ENCODE measurements around the gene LAMA1.
A peak's percentile ranks its signal among the peaks of the same experiment; 100 is the strongest.

LAMA1 gene

DNA sequence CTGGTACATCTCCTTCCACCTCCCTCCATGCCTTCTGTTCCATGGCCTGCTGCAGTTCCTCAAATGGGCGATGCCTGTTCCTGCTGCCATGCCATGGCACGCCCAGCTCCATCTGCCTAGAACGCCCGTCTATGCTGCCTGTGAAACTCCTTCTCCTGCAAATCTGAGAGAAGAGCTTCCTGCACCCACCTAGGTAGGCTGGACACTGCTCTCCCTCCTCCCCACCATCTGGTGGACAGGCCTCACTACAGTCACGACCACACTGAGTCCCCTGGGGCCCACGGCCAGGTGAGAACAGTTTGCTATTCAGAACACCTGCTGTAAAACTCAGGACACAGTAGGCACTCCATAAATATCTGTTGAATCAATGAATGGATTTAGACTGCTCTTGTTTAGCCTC lies 92.4 kb downstream of the LAMA1 start:
- no peaks in the 10 kb centered on the region for H3K79me2 ChIP-seq
- no peak overlapping the region for H3K27ac ChIP-seq
- no peaks in the 10 kb centered on the region for H3K27me3 ChIP-seq (ENCODE audit: control insufficient read depth, insufficient read depth, low read length)
- no peaks in the 10 kb centered on the region for H3K9me3 ChIP-seq (ENCODE audit: control insufficient read depth, low read length)
- H3K9ac ChIP-seq, result no peak overlapping the region
- H3K4me1 ChIP-seq, result no peaks in the 10 kb centered on the region
- H3K36me3 ChIP-seq (ENCODE audit: control insufficient read depth, insufficient read depth, low read length), result no peaks in the 10 kb centered on the region
- no peak overlapping the region for H2AFZ ChIP-seq
- H3K4me2 ChIP-seq (ENCODE audit: low read length), result no peak overlapping the region
- H3K4me3 ChIP-seq (ENCODE audit: low read depth, low read length), result no peak overlapping the region
- TF ChIP-seq, protein P1, sequence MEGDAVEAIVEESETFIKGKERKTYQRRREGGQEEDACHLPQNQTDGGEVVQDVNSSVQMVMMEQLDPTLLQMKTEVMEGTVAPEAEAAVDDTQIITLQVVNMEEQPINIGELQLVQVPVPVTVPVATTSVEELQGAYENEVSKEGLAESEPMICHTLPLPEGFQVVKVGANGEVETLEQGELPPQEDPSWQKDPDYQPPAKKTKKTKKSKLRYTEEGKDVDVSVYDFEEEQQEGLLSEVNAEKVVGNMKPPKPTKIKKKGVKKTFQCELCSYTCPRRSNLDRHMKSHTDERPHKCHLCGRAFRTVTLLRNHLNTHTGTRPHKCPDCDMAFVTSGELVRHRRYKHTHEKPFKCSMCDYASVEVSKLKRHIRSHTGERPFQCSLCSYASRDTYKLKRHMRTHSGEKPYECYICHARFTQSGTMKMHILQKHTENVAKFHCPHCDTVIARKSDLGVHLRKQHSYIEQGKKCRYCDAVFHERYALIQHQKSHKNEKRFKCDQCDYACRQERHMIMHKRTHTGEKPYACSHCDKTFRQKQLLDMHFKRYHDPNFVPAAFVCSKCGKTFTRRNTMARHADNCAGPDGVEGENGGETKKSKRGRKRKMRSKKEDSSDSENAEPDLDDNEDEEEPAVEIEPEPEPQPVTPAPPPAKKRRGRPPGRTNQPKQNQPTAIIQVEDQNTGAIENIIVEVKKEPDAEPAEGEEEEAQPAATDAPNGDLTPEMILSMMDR (IDR thresholded peaks at IDR 0.05), result no peak

DNA sequence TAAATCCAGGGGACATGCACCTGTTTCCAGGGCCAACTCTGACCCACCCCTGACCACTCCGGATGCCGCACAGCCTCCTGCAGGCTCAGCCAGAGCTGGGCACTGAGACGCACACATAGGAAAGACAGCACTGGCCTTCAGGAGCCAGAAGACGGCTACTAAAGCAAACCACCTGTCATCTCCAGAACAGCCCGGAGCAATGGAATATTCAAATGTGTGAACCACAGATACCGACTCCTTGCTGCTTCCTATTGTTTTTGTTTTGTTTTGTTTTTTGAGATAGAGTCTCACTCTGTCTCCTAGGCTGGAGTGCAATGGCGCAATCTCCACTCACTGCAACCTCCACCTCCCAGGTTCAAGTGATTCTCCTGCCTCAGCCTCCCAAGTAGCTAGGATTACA lies 94.0 kb downstream of the LAMA1 start:
- Histone ChIP-seq H3K36me3 (ENCODE audit: control insufficient read depth, insufficient read depth, low read length) (no peaks in the 10 kb centered on the region), H3K4me2 (ENCODE audit: low read length) (no peak overlapping the region), H3K27me3 (ENCODE audit: control insufficient read depth, insufficient read depth, low read length) (no peaks in the 10 kb centered on the region), H3K9me3 (ENCODE audit: control insufficient read depth, low read length) (no peaks in the 10 kb centered on the region), H2AFZ (no peak overlapping the region), H3K4me1 (no peaks in the 10 kb centered on the region), H3K4me3 (ENCODE audit: low read depth, low read length) (no peak overlapping the region), H3K79me2 (no peaks in the 10 kb centered on the region), H3K9ac (no peak overlapping the region), H3K27ac (no peak overlapping the region)
- TF ChIP-seq, protein P1 (IDR thresholded peaks at IDR 0.05), result no peak

DNA sequence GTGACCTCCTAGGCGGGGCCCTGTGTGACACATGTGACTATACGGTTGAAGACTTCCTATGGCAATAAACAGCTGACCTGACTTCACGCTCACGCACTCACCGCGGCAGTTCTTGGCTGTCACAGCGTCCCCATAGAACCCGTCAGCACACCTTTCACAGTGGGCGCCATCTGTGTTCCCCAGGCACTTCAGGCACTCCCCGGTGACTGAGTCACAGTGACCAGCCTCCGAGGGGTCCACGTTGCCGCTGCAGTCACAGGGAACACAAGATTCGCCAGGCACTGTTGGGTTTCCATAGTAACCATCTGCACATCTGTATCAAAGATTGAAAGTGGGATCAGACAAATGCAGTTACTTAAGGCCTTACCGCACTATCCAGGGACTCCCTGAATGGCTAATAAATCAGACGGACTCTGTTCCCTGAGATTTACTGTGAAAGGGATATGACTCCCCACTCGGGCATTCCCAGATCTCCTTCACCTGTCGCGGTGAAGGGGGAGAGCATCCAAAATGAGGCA lies 94.5 kb downstream of the LAMA1 start:
- Histone ChIP-seq H3K4me1 (no peaks in the 10 kb centered on the region), H3K4me3 (ENCODE audit: low read depth, low read length) (no peak overlapping the region), H3K27me3 (ENCODE audit: control insufficient read depth, insufficient read depth, low read length) (no peaks in the 10 kb centered on the region), H3K79me2 (no peaks in the 10 kb centered on the region), H3K27ac (no peak overlapping the region), H3K9ac (no peak overlapping the region), H3K9me3 (ENCODE audit: control insufficient read depth, low read length) (no peaks in the 10 kb centered on the region), H3K36me3 (ENCODE audit: control insufficient read depth, insufficient read depth, low read length) (no peaks in the 10 kb centered on the region), H3K4me2 (ENCODE audit: low read length) (no peak overlapping the region), H2AFZ (no peak overlapping the region)
- TF ChIP-seq, protein P1 (IDR thresholded peaks at IDR 0.05), result no peak

DNA sequence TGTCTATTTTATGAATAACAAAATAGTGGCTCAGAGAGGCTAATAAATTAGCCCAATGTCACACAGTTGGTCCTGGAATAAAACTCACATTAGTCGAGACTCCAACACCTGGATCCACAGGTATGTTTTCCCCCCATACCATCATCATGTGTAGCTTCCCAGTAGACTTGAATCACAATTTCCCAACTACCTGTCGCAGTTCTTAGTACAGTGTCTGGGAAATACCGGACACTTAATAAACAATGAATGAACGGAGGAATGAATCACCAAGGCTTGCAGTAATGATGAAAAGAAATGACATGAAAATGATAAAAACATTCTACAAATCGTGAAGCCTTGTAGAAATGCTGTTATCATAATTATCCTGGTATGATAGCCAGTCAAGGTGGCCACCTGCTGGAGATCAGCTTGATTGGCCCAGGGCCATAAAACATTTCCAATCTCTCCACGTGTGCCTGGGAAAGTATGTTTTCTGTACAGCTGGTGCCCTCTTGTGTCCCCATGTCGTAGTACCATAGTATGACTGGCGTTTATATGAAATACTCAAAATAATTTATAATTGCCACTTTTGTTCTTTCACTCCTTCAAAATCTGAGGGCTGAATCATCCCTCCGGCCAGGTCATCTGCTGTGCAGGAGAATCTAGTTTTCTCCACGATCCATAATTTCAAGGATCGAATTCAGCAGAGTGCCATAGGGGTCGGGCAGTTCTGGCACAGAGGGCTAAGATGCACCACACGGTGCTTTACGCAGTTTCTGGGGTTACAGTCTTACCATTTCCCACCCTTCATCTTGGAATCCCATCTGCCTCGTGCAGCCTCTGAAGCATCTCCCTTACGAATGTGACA lies 95.4 kb downstream of the LAMA1 start:
- Histone ChIP-seq H3K79me2 (no peaks in the 10 kb centered on the region), H3K9me3 (ENCODE audit: control insufficient read depth, low read length) (no peaks in the 10 kb centered on the region), H3K36me3 (ENCODE audit: control insufficient read depth, insufficient read depth, low read length) (no peaks in the 10 kb centered on the region), H3K27me3 (ENCODE audit: control insufficient read depth, insufficient read depth, low read length) (no peaks in the 10 kb centered on the region), H3K4me2 (ENCODE audit: low read length) (no peak overlapping the region), H3K4me3 (ENCODE audit: low read depth, low read length) (no peak overlapping the region), H3K4me1 (no peaks in the 10 kb centered on the region), H3K27ac (no peak overlapping the region), H3K9ac (no peak overlapping the region), H2AFZ (no peak overlapping the region)
- TF ChIP-seq, protein P1 (IDR thresholded peaks at IDR 0.05), result peak; percentile 22
